H1 (cell line): ENCODE data around the gene SERPINF2. TPM values are rescaled to one million over a fixed set of nuclear protein-coding genes. Genes with fewer than 3 reads are reported as not detected.

Experiments used
- CTCF ChIA-PET: fragments of 300-600 bp; sonication (Branson Sonifier 250); formaldehyde crosslinking; loops from one replicate; lab custom pipeline; 2021; ENCODE audit not compliant: partially characterized antibody; lab: Charles Lee
- POLR2A ChIA-PET: fragments of 300-600 bp; sonication (Branson Sonifier 250); formaldehyde crosslinking; loops from one replicate; lab custom pipeline; 2021; ENCODE audit warnings: inconsistent platforms; ENCODE audit not compliant: partially characterized antibody; lab: Charles Lee
- DNase-seq, 2 experiments: peaks; one replicate each; pipeline versions ENCODE4 v3.0.0 to v3.0.0-alpha.2; 2010 to 2022; ENCODE audit warnings: low spot score in 2 of 2, low read depth in 1 of 2, mixed read lengths in 1 of 2
- FAIRE-seq: peaks from 2 replicates; lab custom pipeline; 2011; peaks lifted over from hg19 to GRCh38; lab: Jason Lieb, UNC
- H2AFZ ChIP-seq: 2 replicates; pipeline ENCODE4 v1.8.1; 2012; ENCODE audit warnings: low read length, inconsistent platforms
- H2AK5ac ChIP-seq: 2 replicates; pipeline ENCODE4 v1.6.1; 2013; ENCODE audit warnings: low read depth, low read length
- H2BK120ac ChIP-seq: replicated peaks from 2 replicates; pipeline ENCODE3; 2013; ENCODE audit warnings: low read depth, low read length, inconsistent platforms
- H2BK12ac ChIP-seq: 2 replicates; pipeline ENCODE4 v1.6.1; 2013; ENCODE audit warnings: low read depth, low read length
- H2BK15ac ChIP-seq: 2 replicates; pipeline ENCODE4 v1.6.1; 2013; ENCODE audit warnings: low read length
- H2BK20ac ChIP-seq: 2 replicates; pipeline ENCODE4 v1.6.1; 2013; ENCODE audit warnings: low read length
- H2BK5ac ChIP-seq: 2 replicates; pipeline ENCODE4 v1.6.1; 2013; ENCODE audit warnings: low read depth, low read length
- H3K14ac ChIP-seq: 2 replicates; pipeline ENCODE4 v1.6.1; 2013; ENCODE audit warnings: inconsistent platforms; ENCODE audit not compliant: insufficient read length
- H3K18ac ChIP-seq: 2 replicates; pipeline ENCODE4 v1.6.1; 2013; ENCODE audit warnings: low read length; ENCODE audit errors: extremely low read depth
- H3K23ac ChIP-seq: 2 replicates; pipeline ENCODE4 v1.6.1; 2013; ENCODE audit warnings: inconsistent platforms; ENCODE audit not compliant: insufficient read length
- H3K23me2 ChIP-seq: 2 replicates; pipeline ENCODE4 v1.6.1; 2013; ENCODE audit warnings: low read depth, low read length
- H3K27ac ChIP-seq: 2 replicates; pipeline ENCODE4 v1.6.1; 2011; ENCODE audit warnings: low read depth, low read length, inconsistent platforms
- H3K27me3 ChIP-seq, 4 experiments: replicated peaks in 1 of 4; 1 replicate in 1 of 4; 2 replicates in 3 of 4; pipeline versions ENCODE4 v1.6.1 to v1.8.1; 2011 to 2013; ENCODE audit warnings: low read length in 3 of 4, mild to moderate bottlenecking in 3 of 4, inconsistent platforms in 2 of 4, mixed read lengths in 2 of 4, moderate library complexity in 1 of 4; ENCODE audit not compliant: control insufficient read depth in 3 of 4, insufficient read depth in 3 of 4; ENCODE audit errors: extremely low read depth in 1 of 4
- H3K36me3 ChIP-seq, 4 experiments: 2 replicates each; pipeline versions ENCODE4 v1.6.1 to v1.8.1; 2011 to 2013; ENCODE audit warnings: mild to moderate bottlenecking in 4 of 4, low read length in 3 of 4, moderate library complexity in 2 of 4, control low read depth in 1 of 4, inconsistent platforms in 1 of 4; ENCODE audit not compliant: insufficient read depth in 4 of 4, control insufficient read depth in 2 of 4
- H3K4ac ChIP-seq: replicated peaks from 2 replicates; pipeline ENCODE3; 2013; ENCODE audit warnings: low read length, low read depth, mixed read lengths, inconsistent platforms; ENCODE audit not compliant: insufficient read length
- H3K4me1 ChIP-seq, 4 experiments: replicated peaks in 1 of 4; 1 replicate in 1 of 4; 2 replicates in 3 of 4; pipeline versions ENCODE4 v1.6.1 to v1.8.1; 2011 to 2013; ENCODE audit warnings: low read length in 3 of 4, inconsistent platforms in 2 of 4, mixed read lengths in 1 of 4; ENCODE audit not compliant: insufficient read depth in 4 of 4, control insufficient read depth in 3 of 4
- H3K4me2 ChIP-seq, 2 experiments: 2 replicates each; pipeline versions ENCODE4 v1.6.1 to v1.8.1; 2011 to 2013; ENCODE audit warnings: low read depth in 2 of 2, low read length in 2 of 2, control low read depth in 1 of 2, inconsistent platforms in 1 of 2, mild to moderate bottlenecking in 1 of 2; ENCODE audit not compliant: insufficient read depth in 1 of 2
- H3K4me3 ChIP-seq, 4 experiments: fragments of 200-600, 300-600 bp in 1 of 4; sonication (generic), shearing (Covaris generic), sonication (Bioruptor Twin) in 1 of 4; 2 replicates each; pipeline versions ENCODE4 v1.5.1 to v1.8.1; 2011 to 2016; ENCODE audit warnings: low read length in 4 of 4, low read depth in 3 of 4, control low read depth in 2 of 4, inconsistent platforms in 2 of 4, mild to moderate bottlenecking in 2 of 4, mixed read lengths in 1 of 4, moderate library complexity in 1 of 4; ENCODE audit not compliant: insufficient read depth in 2 of 4; ENCODE audit errors: extremely low read depth in 1 of 4
- H3K56ac ChIP-seq: replicated peaks from 2 replicates; pipeline ENCODE3; 2013; ENCODE audit warnings: low read depth, mild to moderate bottlenecking, mixed read lengths, low read length, inconsistent platforms; ENCODE audit not compliant: insufficient read length
- H3K79me1 ChIP-seq: 2 replicates; pipeline ENCODE4 v1.6.1; 2013; ENCODE audit warnings: low read depth, low read length, control low read depth
- H3K79me2 ChIP-seq, 2 experiments: 2 replicates each; pipeline versions ENCODE4 v1.6.1 to v1.8.1; 2012 to 2013; ENCODE audit warnings: low read length in 2 of 2, mild to moderate bottlenecking in 2 of 2, inconsistent platforms in 1 of 2; ENCODE audit not compliant: insufficient read depth in 2 of 2, control insufficient read depth in 1 of 2
- H3K9ac ChIP-seq, 4 experiments: replicated peaks in 1 of 4; 1 replicate in 1 of 4; 2 replicates in 3 of 4; pipeline versions ENCODE4 v1.6.1 to v1.8.1; 2011 to 2013; ENCODE audit warnings: low read depth in 3 of 4, low read length in 3 of 4, control low read depth in 2 of 4, mild to moderate bottlenecking in 2 of 4, moderate library complexity in 2 of 4, inconsistent platforms in 1 of 4; ENCODE audit errors: extremely low read depth in 1 of 4
- H3K9me3 ChIP-seq, 2 experiments: 2 replicates each; pipeline versions ENCODE4 v1.6.1 to v1.8.1; 2012 to 2013; ENCODE audit warnings: mild to moderate bottlenecking in 2 of 2, moderate library complexity in 2 of 2, control low read depth in 1 of 2, inconsistent platforms in 1 of 2, low read depth in 1 of 2, low read length in 1 of 2, mixed read lengths in 1 of 2; ENCODE audit not compliant: insufficient read depth in 2 of 2
- H4K20me1 ChIP-seq, 2 experiments: replicated peaks in 1 of 2; 2 replicates each; pipeline versions ENCODE3 to v1.8.1; 2011 to 2013; ENCODE audit warnings: inconsistent platforms in 2 of 2, low read length in 2 of 2, mild to moderate bottlenecking in 1 of 2; ENCODE audit not compliant: insufficient read depth in 2 of 2, control insufficient read depth in 1 of 2
- H4K5ac ChIP-seq: 2 replicates; pipeline ENCODE4 v1.6.1; 2013; ENCODE audit warnings: low read length, low read depth, mixed read lengths, inconsistent platforms; ENCODE audit not compliant: insufficient read length
- H4K8ac ChIP-seq: 2 replicates; pipeline ENCODE4 v1.8.0; 2013; ENCODE audit warnings: mild to moderate bottlenecking, moderate library complexity, low read length, inconsistent platforms; ENCODE audit not compliant: insufficient read depth; ENCODE audit errors: extremely low read depth
- H4K91ac ChIP-seq: replicated peaks from 2 replicates; pipeline ENCODE3; 2013; ENCODE audit warnings: low read length, mixed read lengths, inconsistent platforms; ENCODE audit not compliant: insufficient read length
- CBX8 ChIP-seq: fragments of 300-800, 300-1000 bp; sonication (generic); IDR thresholded peaks from 2 replicates; pipeline ENCODE4 v1.7.1; 2016; ENCODE audit warnings: low read depth, low read length, borderline replicate concordance
- CTBP2 ChIP-seq: IDR thresholded peaks from 2 replicates; pipeline ENCODE4 v1.7.0; 2011; ENCODE audit warnings: borderline replicate concordance, mild to moderate bottlenecking, moderate library complexity, mixed read lengths, low read length; ENCODE audit not compliant: insufficient read depth, insufficient read length
- EP300 ChIP-seq, 2 experiments: IDR thresholded peaks; 1 replicate in 1 of 2; 2 replicates in 1 of 2; pipeline ENCODE4 v1.6.1; 2011 to 2012; ENCODE audit warnings: low read depth in 2 of 2, low read length in 2 of 2, mild to moderate bottlenecking in 2 of 2, borderline replicate concordance in 1 of 2, inconsistent platforms in 1 of 2, moderate library complexity in 1 of 2
- HDAC6 ChIP-seq: IDR thresholded peaks from one replicate; pipeline ENCODE4 v1.7.1; 2012; ENCODE audit warnings: low read depth, mild to moderate bottlenecking, inconsistent platforms, low read length, moderate library complexity
- POLR2AphosphoS5 ChIP-seq: IDR thresholded peaks from 2 replicates; pipeline ENCODE4 v1.6.1; 2011; ENCODE audit warnings: low read depth, low read length
- RAD21 ChIP-seq, 2 experiments: IDR thresholded peaks in 1 of 2; conservative IDR thresholded peaks in 1 of 2; 2 replicates each; pipeline ENCODE4 v1.6.1; 2011; ENCODE audit warnings: low read depth in 2 of 2, low read length in 2 of 2, improper control_type of control experiment in 1 of 2, inconsistent platforms in 1 of 2, mild to moderate bottlenecking in 1 of 2, moderate library complexity in 1 of 2
- RXRA ChIP-seq: IDR thresholded peaks from 2 replicates; pipeline ENCODE4 v1.6.1; 2011; ENCODE audit warnings: low read depth, mild to moderate bottlenecking, low read length, moderate library complexity; ENCODE audit not compliant: insufficient read depth
- SAP30 ChIP-seq: fragments of 300-600 bp; sonication (generic); IDR thresholded peaks from 2 replicates; pipeline ENCODE4 v1.7.1; 2012; ENCODE audit warnings: low read length, moderate library complexity, mild to moderate bottlenecking, inconsistent platforms; ENCODE audit not compliant: insufficient read depth, insufficient replicate concordance
- SIN3A ChIP-seq, 2 experiments: IDR thresholded peaks in 1 of 2; conservative IDR thresholded peaks in 1 of 2; 2 replicates each; pipeline ENCODE4 v1.6.1; 2011 to 2012; ENCODE audit warnings: low read length in 2 of 2, improper control_type of control experiment in 1 of 2, low read depth in 1 of 2, mild to moderate bottlenecking in 1 of 2
- WGBS, 2 experiments: shearing (Covaris generic) in 1 of 2; methylation state at CpG; one replicate each; pipeline versions ENCODE4 v1.1.6 to v1.1.7; 2013 to 2015; ENCODE audit warnings: low lambda C conversion rate in 2 of 2, mixed read lengths in 2 of 2, inconsistent platforms in 1 of 2, low coverage in 1 of 2, missing lambda C conversion rate in 1 of 2; ENCODE audit not compliant: insufficient replicate concordance in 2 of 2, insufficient coverage in 1 of 2, insufficient read length in 1 of 2; ENCODE audit errors: extremely low coverage in 1 of 2, missing lambda C conversion rate in 1 of 2; 5-methylcytosine and 5-hydroxymethylcytosine counted together
- polyA plus RNA-seq, 7 experiments: library from polyadenylated mRNA; depleted of rRNA in 3 of 7; stranded (reverse) in 5 of 7; unstranded in 2 of 7; fragments of >200 nt in 5 of 7; fragments of 200-250 nt in 2 of 7; gene quantifications; 1 replicate in 5 of 7; 2 replicates in 1 of 7; 4 replicates in 1 of 7; pipeline versions ENCODE4 v1.2.1 to v1.2.3, GENCODE V29; 2011 to 2013; ENCODE audit warnings: missing spikeins in 2 of 7, mixed read lengths in 2 of 7
- total RNA-seq: library from RNA; stranded (reverse); fragmentation: NEBNext Ultra II Directional; extraction: Animal tissue kit (Norgen Biotek cat#: 25700); gene quantifications from 2 replicates; pipeline ENCODE4 v1.2.1, GENCODE V29; 2021

SERPINF2 gene
- total and polyA plus RNA-seq, 2 of the 8 experiments (the other 6 are each of a cell fraction or from before 2014, with no cell fraction given) = 1.8 to 3.2 TPM

GRCh38 chr17:1714980-1715802 is 27.5 kb upstream of the SERPINF2 start:
- no peak overlapping the region; a peak in 2 of 7 replicates for H3K9ac ChIP-seq
- POLR2A ChIA-PET = interaction anchor here (0.5 to 2.6 kb wide), 14 partner anchors 8 to 280 kb away, joined by 3 to 31 read pairs (median 4); partner anchors contain the start of genes PRPF8, RILP, RPA1 and SERPINF1
- H4K20me1 ChIP-seq = peaks cover 0 to 7% of the 10 kb centered on the region in 2 experiments
- no peak overlapping the region for H2BK15ac ChIP-seq
- H4K5ac ChIP-seq = no peak overlapping the region
- no peaks in the 10 kb centered on the region; a peak in 1 of 7 replicates for H3K27me3 ChIP-seq
- no peak overlapping the region for H3K56ac ChIP-seq
- H3K23ac ChIP-seq = no peak overlapping the region
- no peak overlapping the region for H2AK5ac ChIP-seq
- peaks cover 21% of the 10 kb centered on the region for H3K23me2 ChIP-seq
- H3K27ac ChIP-seq = no peak overlapping the region
- peak overlapping the region; percentile 68 to 92 for H3K4me2 ChIP-seq
- H2BK120ac ChIP-seq = no peak overlapping the region
- H4K8ac ChIP-seq = no peak overlapping the region
- WGBS, 2 experiments = 8% methylated on average over 14 of the region's 32 CpGs; no CpG with 5 or more reads in 1 of the 2 experiments
- H3K4me3 ChIP-seq = peak overlapping the region; percentile 48 to 83 (median 65)
- no peak overlapping the region for H2BK20ac ChIP-seq
- no peaks in the 10 kb centered on the region for H3K36me3 ChIP-seq
- H4K91ac ChIP-seq = no peak overlapping the region
- H3K79me2 ChIP-seq = no peaks in the 10 kb centered on the region
- no peak overlapping the region for H2BK12ac ChIP-seq
- H2AFZ ChIP-seq = no peak overlapping the region
- peaks cover 0 to 19% (median 16%) of the 10 kb centered on the region in 4 experiments; a peak in 6 of 7 replicates for H3K4me1 ChIP-seq
- H3K79me1 ChIP-seq = peaks cover 7% of the 10 kb centered on the region; the same call in 1 of the 2 replicates
- H2BK5ac ChIP-seq = no peak overlapping the region
- DNase-seq (peak in 1 of 2 experiments; percentile 67), FAIRE-seq (no peak)
- no peak overlapping the region; the same call in 1 of the 2 replicates for H3K18ac ChIP-seq
- H3K14ac ChIP-seq = no peak overlapping the region
- no peak overlapping the region for H3K4ac ChIP-seq
- H3K9me3 ChIP-seq = no peaks in the 10 kb centered on the region
- CTCF ChIA-PET = interaction anchor here (0.8 to 3.4 kb wide), 9 partner anchors 13 to 144 kb away, joined by 3 to 36 read pairs (median 6); partner anchors contain the start of gene PRPF8
- no peak for TF ChIP-seq CBX8
- peak; percentile 73 to 92; a peak in 3 of 4 replicates for TF ChIP-seq SIN3A (conservative IDR thresholded peaks at IDR 0.05 in 1 of 2, IDR thresholded peaks at IDR 0.05 in 1 of 2; ENCODE audit: low read depth in 1 of 2, low read length in 2 of 2)
- TF ChIP-seq RXRA = no peak
- TF ChIP-seq RAD21 (IDR thresholded peaks at IDR 0.05 in 1 of 2, conservative IDR thresholded peaks at IDR 0.05 in 1 of 2; ENCODE audit: low read depth in 2 of 2, low read length in 2 of 2) = no peak
- peak; percentile 99 for TF ChIP-seq CTBP2
- no peak for TF ChIP-seq POLR2AphosphoS5
- TF ChIP-seq SAP30 = peak; percentile 96
- TF ChIP-seq EP300 (IDR thresholded peaks at IDR 0.05; ENCODE audit: borderline replicate concordance in 1 of 2, low read depth in 2 of 2, low read length in 2 of 2) = peak in 1 of 2 experiments; percentile 40; a peak in 1 of 3 replicates
- TF ChIP-seq HDAC6 = no peak
